GM13976 (cell line): Measurements from ENCODE around the gene STT3A.

Source experiments
- DNase-seq: peaks from one replicate; pipeline ENCODE4 v3.0.0; 2012; ENCODE audit warnings: low spot score
- CTCF ChIP-seq: IDR thresholded peaks from 2 replicates; pipeline ENCODE4 v1.5.1; 2012; ENCODE audit warnings: borderline replicate concordance, mild to moderate bottlenecking; ENCODE audit not compliant: insufficient read depth; ENCODE audit errors: extremely low read depth, missing control alignments, control extremely low read depth
- in situ Hi-C: fragments of 300-500 bp; cut with MboI; formaldehyde crosslinking; loops from one replicate; pipeline ENCODE4 v1.12.0; 2022; ENCODE audit warnings: low sequenced_read_pairs, mixed read lengths, inconsistent platforms; ENCODE audit not compliant: unreplicated experiment

The STT3A gene

GRCh38 chr11:125592305-125593113 is at the start of gene STT3A:
TSS of gene STT3A (plus strand) at chr11:125592852. CDS start at chr11:125595916, 3,064 bp downstream.
- in situ Hi-C loops: no loop called here
- peak; percentile 96 for DNase-seq
- no peak for TF ChIP-seq CTCF

GRCh38 chr11:125550780-125551179 is 41.9 kb upstream of the STT3A start:
- TF ChIP-seq CTCF: no peak

GRCh38 chr11:125551835-125552342 is 40.8 kb upstream of the STT3A start:
- no peak for DNase-seq
- in situ Hi-C loops: no loop called here
- no peak for TF ChIP-seq CTCF

More at GRCh38 chr11:125550780-125551179, 41.9 kb upstream of the STT3A start:
- in situ Hi-C loops: no loop called here
- no peak for DNase-seq

- TF ChIP-seq CTCF: no peak
- in situ Hi-C loops: no loop called here
- no peak for DNase-seq
These were observed 39.7 kb upstream of the STT3A start for GRCh38 chr11:125552927-125553326.

- in situ Hi-C loops: no loop called here
- no peak for TF ChIP-seq CTCF
- DNase-seq: no peak
These were observed 39.3 kb upstream of the STT3A start for GRCh38 chr11:125553357-125553756.

GRCh38 chr11:125554038-125554437 is 38.6 kb upstream of the STT3A start:
- no peak for DNase-seq
- in situ Hi-C loops: no loop called here
- TF ChIP-seq CTCF: no peak
